ENCODE results near the gene UQCC2.

Gene UQCC2

GRCh38 chr6:33688006-33688405 is 23.5 kb downstream of the UQCC2 start:
- no peaks in the 10 kb centered on the region for H3K27me3 Mint-ChIP-seq
- no peak overlapping the region for H3K27ac Mint-ChIP-seq
- H3K9me3 Mint-ChIP-seq (ENCODE audit: low read depth) = no peaks in the 10 kb centered on the region
- H3K4me3 Mint-ChIP-seq = no peak overlapping the region
- peaks cover 9% of the 10 kb centered on the region for H3K36me3 Mint-ChIP-seq
- H3K4me1 Mint-ChIP-seq (ENCODE audit: low read depth) = peaks cover 25% of the 10 kb centered on the region

- H3K4me1 Mint-ChIP-seq (ENCODE audit: low read depth) = peaks cover 22% of the 10 kb centered on the region
- no peaks in the 10 kb centered on the region for H3K9me3 Mint-ChIP-seq (ENCODE audit: low read depth)
- H3K27me3 Mint-ChIP-seq = no peaks in the 10 kb centered on the region
- no peak overlapping the region for H3K27ac Mint-ChIP-seq
- peaks cover 4% of the 10 kb centered on the region for H3K36me3 Mint-ChIP-seq
- H3K4me3 Mint-ChIP-seq = no peak overlapping the region
These were observed 24.2 kb downstream of the UQCC2 start for GRCh38 chr6:33686981-33687975.

DNA sequence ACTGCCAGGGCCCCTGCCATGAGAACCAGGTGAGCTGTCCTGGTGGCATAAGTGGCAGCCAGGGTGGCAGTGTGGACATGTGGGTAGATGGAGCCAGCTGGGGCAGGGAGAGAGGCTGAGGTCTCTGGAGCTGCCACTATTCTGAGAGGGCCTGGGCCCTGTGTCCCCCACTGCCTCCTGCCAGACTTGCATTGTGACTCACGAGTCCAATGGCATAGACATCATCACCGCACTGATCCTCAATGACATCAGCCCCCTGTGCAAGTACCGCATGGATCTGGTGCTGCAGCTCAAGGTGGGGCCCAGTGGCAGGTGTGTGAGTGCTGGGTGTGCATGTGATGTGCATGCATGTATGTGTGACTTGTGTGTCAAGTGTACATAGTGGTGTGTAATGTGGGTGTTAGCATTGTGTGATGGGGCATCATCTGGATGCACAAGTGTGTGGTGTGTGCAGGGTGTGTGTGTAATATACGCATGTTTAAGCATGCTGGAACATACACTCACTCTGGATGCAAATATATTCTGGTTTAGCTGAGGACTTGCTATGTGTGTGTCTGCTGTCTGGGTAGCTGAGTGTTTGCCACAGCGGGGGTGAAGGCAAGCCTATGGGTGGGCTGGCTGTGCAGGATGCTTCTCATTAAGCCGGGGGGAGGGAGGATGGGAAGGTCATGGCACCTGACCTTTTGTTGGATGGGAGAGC is 25.1 kb downstream of the UQCC2 start:
- Mint-ChIP-seq H3K36me3 (peaks cover 5% of the 10 kb centered on the region), H3K27me3 (no peaks in the 10 kb centered on the region), H3K27ac (no peak overlapping the region), H3K9me3 (ENCODE audit: low read depth) (no peaks in the 10 kb centered on the region), H3K4me1 (ENCODE audit: low read depth) (peaks cover 14% of the 10 kb centered on the region), H3K4me3 (no peak overlapping the region)

GRCh38 chr6:33685411-33686224 is 25.9 kb downstream of the UQCC2 start:
- H3K4me1 Mint-ChIP-seq (ENCODE audit: low read depth) = peaks cover 12% of the 10 kb centered on the region
- H3K36me3 Mint-ChIP-seq = peaks cover 6% of the 10 kb centered on the region
- H3K9me3 Mint-ChIP-seq (ENCODE audit: low read depth) = no peaks in the 10 kb centered on the region
- H3K27ac Mint-ChIP-seq = no peak overlapping the region
- H3K4me3 Mint-ChIP-seq = no peak overlapping the region
- no peaks in the 10 kb centered on the region for H3K27me3 Mint-ChIP-seq

DNA sequence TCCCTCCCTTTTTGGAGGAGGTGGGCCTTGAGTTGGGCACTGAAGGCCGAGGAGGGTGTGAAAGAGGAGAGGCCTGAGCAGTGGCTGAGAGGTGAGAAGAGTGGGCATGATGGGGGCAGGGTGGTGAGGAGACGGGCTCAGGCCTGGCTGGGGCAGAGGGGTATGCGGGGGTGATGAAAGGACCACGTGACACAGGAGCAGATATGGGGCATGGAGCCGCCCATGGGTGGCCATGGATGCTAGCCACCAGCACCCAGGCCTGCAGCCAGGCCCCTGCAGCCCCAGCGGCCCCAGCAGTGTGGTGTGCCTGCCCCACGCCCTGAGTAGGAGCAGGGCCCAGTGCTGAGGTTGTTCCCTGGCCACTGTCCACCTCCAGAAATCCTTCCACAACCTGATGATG is 26.5 kb downstream of the UQCC2 start:
- no peaks in the 10 kb centered on the region for H3K9me3 Mint-ChIP-seq (ENCODE audit: low read depth)
- H3K36me3 Mint-ChIP-seq = peaks cover 6% of the 10 kb centered on the region
- no peak overlapping the region for H3K4me3 Mint-ChIP-seq
- H3K4me1 Mint-ChIP-seq (ENCODE audit: low read depth) = peaks cover 12% of the 10 kb centered on the region
- H3K27me3 Mint-ChIP-seq = no peaks in the 10 kb centered on the region
- H3K27ac Mint-ChIP-seq = no peak overlapping the region

GRCh38 chr6:33684428-33684896 is 27.0 kb downstream of the UQCC2 start:
- no peaks in the 10 kb centered on the region for H3K9me3 Mint-ChIP-seq (ENCODE audit: low read depth)
- peaks cover 6% of the 10 kb centered on the region for H3K36me3 Mint-ChIP-seq
- H3K27ac Mint-ChIP-seq = no peak overlapping the region

DNA sequence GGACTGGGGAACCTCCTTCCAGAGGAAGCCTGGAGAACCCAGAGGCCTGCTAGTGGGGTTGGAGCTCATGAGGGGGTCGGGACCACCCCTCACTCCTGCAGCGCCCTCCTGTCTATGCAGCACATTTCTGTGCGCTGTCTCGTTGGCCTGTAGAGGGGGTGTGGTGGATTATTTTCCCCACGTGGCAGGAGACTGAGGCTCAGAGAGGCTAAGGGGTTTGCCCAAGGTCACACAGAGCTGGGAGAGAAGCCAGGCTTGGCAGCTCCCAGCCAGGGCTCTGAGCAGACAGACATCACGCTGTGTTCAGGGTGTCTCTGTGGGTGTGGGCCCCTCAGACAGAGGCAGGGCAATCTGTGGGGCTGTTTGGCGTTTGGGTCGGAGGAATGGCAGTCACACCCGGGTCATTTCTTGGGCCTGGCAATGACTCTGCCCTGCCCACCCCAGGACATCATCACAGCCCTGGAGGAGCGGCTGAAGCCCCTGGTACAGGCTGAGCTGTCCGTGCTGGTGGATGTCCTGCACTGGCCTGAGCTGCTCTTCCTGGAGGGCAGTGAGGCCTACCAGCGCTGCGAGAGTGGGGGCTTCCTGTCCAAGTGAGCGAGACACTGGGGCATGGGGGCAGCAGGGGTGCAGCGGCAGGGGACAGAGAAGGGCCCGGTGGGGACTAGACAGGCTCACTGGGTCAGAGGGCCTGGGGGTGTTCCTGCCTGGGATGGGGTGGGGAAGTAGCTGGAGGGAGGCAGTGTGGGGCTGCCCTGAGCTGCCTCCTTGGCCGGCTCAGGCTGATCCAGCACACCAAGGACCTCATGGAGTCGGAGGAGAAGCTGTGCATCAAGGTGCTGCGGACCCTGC is 27.7 kb downstream of the UQCC2 start:
- Mint-ChIP-seq H3K36me3 (peaks cover 5% of the 10 kb centered on the region), H3K9me3 (ENCODE audit: low read depth) (no peaks in the 10 kb centered on the region), H3K27ac (peak overlapping the region; percentile 81), H3K4me3 (no peak overlapping the region), H3K27me3 (no peaks in the 10 kb centered on the region), H3K4me1 (ENCODE audit: low read depth) (peaks cover 12% of the 10 kb centered on the region)

More at GRCh38 chr6:33684428-33684896, 27.0 kb downstream of the UQCC2 start:
- Mint-ChIP-seq H3K27me3 (no peaks in the 10 kb centered on the region), H3K4me1 (ENCODE audit: low read depth) (peaks cover 12% of the 10 kb centered on the region), H3K4me3 (no peak overlapping the region)

- Mint-ChIP-seq H3K27me3 (no peaks in the 10 kb centered on the region), H3K36me3 (peaks cover 5% of the 10 kb centered on the region), H3K27ac (peak overlapping the region; percentile 81), H3K4me3 (no peak overlapping the region), H3K9me3 (ENCODE audit: low read depth) (no peaks in the 10 kb centered on the region), H3K4me1 (ENCODE audit: low read depth) (peaks cover 12% of the 10 kb centered on the region)
These were observed 28.4 kb downstream of the UQCC2 start for GRCh38 chr6:33683051-33683571.

DNA sequence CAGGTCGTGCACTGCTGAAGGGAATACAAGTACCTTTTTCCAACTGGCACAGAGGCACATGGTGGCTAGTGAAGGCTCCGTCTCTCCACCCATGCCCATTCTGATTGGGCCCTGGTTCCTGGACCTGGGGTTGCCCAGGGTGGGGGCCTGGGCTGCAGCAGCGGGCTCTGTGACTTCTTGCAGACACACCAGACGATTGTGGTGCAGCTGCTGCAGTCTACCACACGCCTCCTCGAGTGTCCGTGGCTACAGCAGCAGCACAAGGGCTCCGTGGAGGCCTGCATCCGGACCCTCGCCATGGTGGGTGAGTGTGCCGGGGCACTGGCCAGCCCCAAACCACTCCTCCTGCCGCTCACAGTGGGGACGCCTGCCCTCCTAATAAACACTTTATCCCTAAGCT is 29.2 kb downstream of the UQCC2 start:
- Mint-ChIP-seq H3K27ac (peak overlapping the region; percentile 64), H3K36me3 (peaks cover 7% of the 10 kb centered on the region)

GRCh38 chr6:33679761-33680160 is 31.7 kb downstream of the UQCC2 start:
- Mint-ChIP-seq H3K36me3 (peaks cover 5% of the 10 kb centered on the region), H3K27ac (no peak overlapping the region), H3K4me3 (no peak overlapping the region)

More for the DNA sequence above, 29.2 kb downstream of the UQCC2 start:
- Mint-ChIP-seq H3K27me3 (no peaks in the 10 kb centered on the region), H3K9me3 (ENCODE audit: low read depth) (no peaks in the 10 kb centered on the region), H3K4me1 (ENCODE audit: low read depth) (peaks cover 12% of the 10 kb centered on the region), H3K4me3 (no peak overlapping the region)

GRCh38 chr6:33678932-33679490 is 32.5 kb downstream of the UQCC2 start:
- Mint-ChIP-seq H3K9me3 (ENCODE audit: low read depth) (no peaks in the 10 kb centered on the region), H3K36me3 (peaks cover 5% of the 10 kb centered on the region), H3K27me3 (no peaks in the 10 kb centered on the region), H3K4me3 (no peak overlapping the region), H3K4me1 (ENCODE audit: low read depth) (peaks cover 12% of the 10 kb centered on the region), H3K27ac (no peak overlapping the region)

More at GRCh38 chr6:33679761-33680160, 31.7 kb downstream of the UQCC2 start:
- Mint-ChIP-seq H3K27me3 (no peaks in the 10 kb centered on the region), H3K9me3 (ENCODE audit: low read depth) (no peaks in the 10 kb centered on the region), H3K4me1 (ENCODE audit: low read depth) (peaks cover 12% of the 10 kb centered on the region)

GRCh38 chr6:33678233-33678931 is 33.1 kb downstream of the UQCC2 start:
- no peak overlapping the region for H3K4me3 Mint-ChIP-seq
- no peak overlapping the region for H3K27ac Mint-ChIP-seq
- no peaks in the 10 kb centered on the region for H3K27me3 Mint-ChIP-seq
- H3K9me3 Mint-ChIP-seq (ENCODE audit: low read depth) = no peaks in the 10 kb centered on the region
- peaks cover 8% of the 10 kb centered on the region for H3K36me3 Mint-ChIP-seq
- peaks cover 9% of the 10 kb centered on the region for H3K4me1 Mint-ChIP-seq (ENCODE audit: low read depth)

GRCh38 chr6:33677689-33678088 is 33.8 kb downstream of the UQCC2 start:
- H3K9me3 Mint-ChIP-seq (ENCODE audit: low read depth) = no peaks in the 10 kb centered on the region
- no peak overlapping the region for H3K27ac Mint-ChIP-seq
- no peak overlapping the region for H3K4me3 Mint-ChIP-seq
- H3K27me3 Mint-ChIP-seq = no peaks in the 10 kb centered on the region
- H3K36me3 Mint-ChIP-seq = peaks cover 8% of the 10 kb centered on the region
- peaks cover 2% of the 10 kb centered on the region for H3K4me1 Mint-ChIP-seq (ENCODE audit: low read depth)

Data from activated naive CD8-positive, alpha-beta T cell (primary cell).